IMR-90 (cell line): Measurements from ENCODE around the gene COL5A1.

ENCODE experiments used
- BHLHE40 ChIP-seq: fragments of 150-350 bp; IDR thresholded peaks from 2 replicates; pipeline ENCODE4 v1.6.1; 2016; ENCODE audit warnings: mild to moderate bottlenecking, low read depth, low read length
- CEBPB ChIP-seq: IDR thresholded peaks from 2 replicates; pipeline ENCODE4 v1.6.1; 2012; ENCODE audit warnings: low read depth, low read length, improper control_type of control experiment
- CTCF ChIP-seq: conservative IDR thresholded peaks from 2 replicates; pipeline ENCODE4 v1.5.1; 2012; ENCODE audit warnings: mild to moderate bottlenecking, low read depth, low read length, improper control_type of control experiment
- ELK1 ChIP-seq: fragments of 150-350 bp; IDR thresholded peaks from 2 replicates; pipeline ENCODE4 v1.6.1; 2016; ENCODE audit warnings: low read depth, mild to moderate bottlenecking, low read length, moderate library complexity, borderline replicate concordance
- POLR2A ChIP-seq: IDR thresholded peaks from 2 replicates; pipeline ENCODE4 v1.6.1; 2012; ENCODE audit warnings: mild to moderate bottlenecking, low read depth, low read length
- RAD21 ChIP-seq: IDR thresholded peaks from 2 replicates; pipeline ENCODE4 v1.6.1; 2012; ENCODE audit warnings: low read length, improper control_type of control experiment
- SMC3 ChIP-seq: fragments of 150-350 bp; IDR thresholded peaks from 2 replicates; pipeline ENCODE4 v1.6.1; 2016; ENCODE audit warnings: low read depth, mild to moderate bottlenecking, antibody characterized with exemption, low read length, moderate library complexity
- USF2 ChIP-seq: fragments of 150-350 bp; IDR thresholded peaks from 2 replicates; pipeline ENCODE4 v1.6.1; 2017; ENCODE audit warnings: mild to moderate bottlenecking, antibody characterized with exemption, low read length, low read depth

DNA sequence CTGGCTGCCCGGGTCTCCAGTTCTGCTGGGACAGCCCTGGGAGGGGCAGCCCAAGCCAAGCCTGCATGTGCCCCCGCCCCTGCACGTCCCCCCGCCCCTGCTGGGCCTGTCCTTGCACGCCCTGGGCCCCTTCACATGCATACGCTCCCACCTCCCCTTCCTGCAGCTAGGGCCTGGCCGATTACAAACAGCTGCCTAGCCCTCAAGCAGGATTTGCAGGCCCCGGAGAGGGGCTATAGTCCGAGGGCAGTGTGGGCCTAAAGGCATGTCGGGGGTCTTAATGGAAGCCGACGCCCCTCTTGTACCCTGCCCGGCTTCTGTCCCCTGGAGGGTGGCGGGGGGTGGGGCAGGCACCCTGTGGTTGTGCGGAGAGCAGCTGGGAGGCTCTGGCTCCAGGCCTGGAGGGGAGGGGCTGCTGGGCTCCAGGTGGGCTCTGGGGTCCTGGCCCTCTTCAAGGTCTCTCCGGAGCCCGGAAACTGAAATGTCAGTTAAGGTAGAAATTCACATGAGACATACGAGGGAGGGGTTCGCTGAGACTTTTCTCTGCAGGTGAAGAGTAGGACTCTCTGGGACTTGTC is 16.9 kb downstream of the COL5A1 start:
- TF ChIP-seq POLR2A (no peak), ELK1 (no peak), CTCF (no peak), RAD21 (no peak), BHLHE40 (no peak), USF2 (no peak), SMC3 (no peak), CEBPB (no peak)
